HK-2 (cell line): Measurements from ENCODE around the gene ZMAT3.

ENCODE experiments used
- DNase-seq: peaks from one replicate; pipeline ENCODE4 v3.0.0-alpha.2; 2018; ENCODE audit not compliant: unreplicated experiment

ZMAT3 gene

DNA sequence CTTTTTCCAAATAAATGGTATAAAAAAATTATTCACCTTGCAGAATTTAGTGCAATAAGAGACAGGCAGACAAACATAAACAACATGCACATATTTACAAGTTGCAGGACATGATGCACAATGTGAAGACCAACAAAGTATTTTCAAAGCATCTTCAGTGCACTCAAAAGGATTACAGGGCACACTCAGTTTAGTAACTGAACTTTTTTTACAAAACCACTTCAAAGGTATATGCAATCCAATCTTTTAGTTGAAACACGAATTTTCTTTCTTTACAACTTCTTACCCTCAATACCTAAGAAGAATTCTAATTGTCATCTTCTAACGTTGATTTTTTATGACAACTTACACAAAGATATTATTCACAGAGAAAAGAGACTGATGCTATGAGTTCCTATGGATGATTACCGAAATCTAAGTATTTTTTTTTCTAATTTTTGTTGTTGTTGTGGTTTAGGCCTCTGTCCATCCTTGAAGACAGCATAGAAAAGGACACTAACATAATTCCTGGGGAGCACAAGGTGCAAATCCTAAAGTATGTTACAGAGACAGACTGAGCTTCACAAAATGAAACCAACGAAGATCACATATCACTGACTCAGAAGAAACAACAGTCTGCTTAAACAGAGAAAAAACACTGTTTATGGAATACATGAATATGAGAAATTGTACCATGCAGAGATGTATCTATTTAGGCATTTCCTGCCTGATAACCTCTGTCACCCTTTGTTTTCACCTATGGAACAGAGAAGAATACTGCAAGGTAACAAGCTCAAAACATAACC lies 50.3 kb downstream of the ZMAT3 start:
- no peak for DNase-seq

DNA sequence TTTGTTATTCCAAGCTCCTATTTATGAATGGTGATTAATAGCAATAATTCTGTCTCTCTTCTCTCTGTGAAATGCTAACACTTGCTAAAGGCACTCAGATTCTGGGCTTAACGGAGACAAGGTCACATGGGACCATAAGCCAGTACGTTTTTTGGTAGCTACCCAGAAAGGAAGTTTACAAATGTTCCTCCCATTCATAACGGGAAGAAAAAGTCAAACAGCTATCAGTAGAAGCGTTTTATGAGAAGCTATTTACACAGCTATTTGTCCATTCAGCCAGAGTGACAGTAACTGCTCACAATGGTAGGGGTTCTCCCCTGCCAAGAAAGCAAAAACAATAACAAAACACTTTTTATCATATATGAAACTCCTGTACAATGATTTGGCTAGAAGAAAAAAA lies 51.5 kb downstream of the ZMAT3 start:
- DNase-seq, result no peak

DNA sequence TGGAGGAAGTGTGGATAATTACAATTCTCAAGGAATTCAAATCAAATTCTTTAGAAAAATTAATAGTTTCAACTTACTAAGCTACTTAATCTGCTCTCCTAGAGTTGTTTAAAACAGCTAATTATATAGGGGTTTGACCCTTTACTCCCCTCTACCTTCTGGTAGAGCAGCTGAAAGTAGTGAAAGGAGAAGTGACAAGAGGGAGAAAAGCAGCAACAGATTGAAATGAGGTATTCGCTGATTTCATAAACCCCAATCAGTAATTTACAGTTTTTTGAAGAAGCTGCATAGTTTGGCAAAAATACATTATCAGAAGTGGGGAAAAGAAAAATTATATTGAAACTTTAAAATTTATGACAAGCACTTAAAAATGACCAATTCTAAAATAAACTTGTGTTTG lies 52.8 kb downstream of the ZMAT3 start:
- no peak for DNase-seq

DNA sequence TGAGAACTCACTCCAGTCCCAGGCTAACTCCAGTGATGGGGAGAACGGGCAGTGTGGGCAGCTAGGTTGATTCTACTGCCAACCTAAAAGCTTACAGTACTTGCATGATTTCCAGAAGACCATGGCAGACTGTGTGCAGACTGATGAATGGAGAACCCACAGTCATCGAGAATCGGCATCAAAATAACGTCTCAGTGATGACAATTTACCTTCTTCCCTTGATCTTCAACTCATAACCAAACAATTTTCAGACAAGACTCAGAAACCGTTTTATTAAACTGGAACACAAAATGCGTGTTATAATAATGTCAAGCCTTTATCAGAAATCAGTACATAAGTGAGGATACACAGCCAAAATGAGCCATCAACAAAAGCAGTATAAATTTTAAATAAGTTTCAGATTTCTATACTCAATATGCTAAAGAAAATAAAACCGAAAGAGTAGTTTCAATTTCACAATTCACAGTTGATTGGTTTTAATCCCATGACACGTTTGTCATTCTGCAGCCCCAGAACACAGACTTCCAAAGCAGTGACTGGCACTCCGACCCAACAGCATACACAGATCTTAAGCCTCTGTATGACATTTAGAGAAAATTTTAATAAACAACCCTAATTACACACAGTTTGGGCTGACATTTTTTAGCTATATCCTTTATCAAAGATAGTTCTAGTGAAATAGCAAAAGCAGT lies 54.5 kb downstream of the ZMAT3 start:
- no peak for DNase-seq

DNA sequence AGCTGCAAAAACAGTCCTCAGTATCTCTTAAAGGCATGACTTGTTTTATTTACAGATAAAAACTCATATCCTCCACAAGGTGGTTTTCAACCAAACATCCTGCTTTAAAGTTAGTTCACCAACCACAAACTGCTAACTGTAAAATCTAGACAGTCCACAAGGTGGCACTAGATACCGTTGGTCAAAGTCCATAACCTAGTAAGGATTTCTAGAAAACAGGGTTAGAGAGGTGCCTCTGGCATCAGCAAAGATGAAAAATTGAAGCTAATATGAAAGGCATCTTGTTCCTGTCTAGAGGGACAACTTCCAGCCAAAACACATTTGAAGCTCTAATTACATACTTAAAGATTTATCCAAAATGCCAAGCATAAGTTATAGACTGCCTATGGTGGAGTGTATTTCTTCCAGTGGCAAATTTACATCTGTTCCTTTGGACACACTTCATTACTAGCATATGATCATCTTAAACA lies 56.0 kb downstream of the ZMAT3 start:
- DNase-seq, result peak; percentile 27

DNA sequence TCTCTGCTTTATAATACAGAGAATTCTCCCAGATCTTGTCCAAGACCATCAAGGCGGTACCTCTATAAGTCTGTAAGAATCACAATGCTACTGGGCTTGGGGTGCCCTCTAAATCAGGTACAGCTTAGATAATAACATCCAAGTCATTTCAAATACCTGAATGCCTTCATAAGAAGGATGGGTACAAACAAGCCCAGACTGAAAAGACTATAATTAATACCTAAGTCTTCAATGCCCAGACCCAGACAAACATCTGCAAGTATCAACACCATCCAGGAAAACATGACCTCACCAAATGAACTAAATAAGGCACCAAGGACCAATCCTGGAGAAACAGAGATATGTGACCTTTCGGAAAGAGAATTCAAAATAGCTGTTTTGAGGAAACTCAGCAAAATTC lies 65.9 kb downstream of the ZMAT3 start:
- DNase-seq, result no peak

DNA sequence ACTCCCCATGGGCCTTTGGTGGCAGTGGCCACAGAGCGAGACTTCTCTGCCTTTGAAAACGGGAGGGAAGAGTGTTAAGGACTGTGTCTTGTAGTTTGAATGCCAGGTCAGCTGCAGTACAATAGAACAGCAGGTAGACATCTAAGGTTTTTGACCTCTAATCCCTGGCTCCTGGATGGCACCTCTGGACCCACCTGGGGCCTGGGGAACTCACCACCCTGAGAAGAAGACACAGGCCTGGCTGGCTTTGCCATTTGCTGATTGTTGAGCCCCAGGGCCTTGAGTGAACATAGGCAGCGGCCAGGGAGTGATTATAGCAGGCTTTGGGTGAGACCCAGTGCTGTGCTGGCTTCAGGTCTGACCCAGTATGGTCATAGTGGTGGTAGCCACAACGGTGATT lies 66.4 kb downstream of the ZMAT3 start:
- DNase-seq, result no peak

DNA sequence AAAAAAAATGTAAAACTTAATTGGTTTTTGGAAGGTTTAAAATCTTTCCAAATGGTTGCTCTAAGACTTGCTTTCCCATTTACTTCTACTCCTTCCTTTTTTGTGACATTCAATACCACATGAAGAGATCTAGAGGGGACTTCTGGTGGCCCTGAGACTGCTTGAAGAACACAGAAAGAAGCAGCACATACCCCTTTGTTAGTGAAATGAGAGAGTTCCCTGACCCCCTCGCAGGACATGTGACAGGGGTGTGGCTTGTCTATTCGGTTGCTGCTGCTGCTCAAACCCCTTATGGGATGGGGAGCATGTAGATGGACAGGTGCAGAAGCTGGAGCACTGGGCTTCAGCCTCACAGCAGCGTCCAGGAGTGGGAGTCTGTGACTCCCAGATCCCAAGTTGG lies 71.0 kb downstream of the ZMAT3 start:
- no peak for DNase-seq

DNA sequence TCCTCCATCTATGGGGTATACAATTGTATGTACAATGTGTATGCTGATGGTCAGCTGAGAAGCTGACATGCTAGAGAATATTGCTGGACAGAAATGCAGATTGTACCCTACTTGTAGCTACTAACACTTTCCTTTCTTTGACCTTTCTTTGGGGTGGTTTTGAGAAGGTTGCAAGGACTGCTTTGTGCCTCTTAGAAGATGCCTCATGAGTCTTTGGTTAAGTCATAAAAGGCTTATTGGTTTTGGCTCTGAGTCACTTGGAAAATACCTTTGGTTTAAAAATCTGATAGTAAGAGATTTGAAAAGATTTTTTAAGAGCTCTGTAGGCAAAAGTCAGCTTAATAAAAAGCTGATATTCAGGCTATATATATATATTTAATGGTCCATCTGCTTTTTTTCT lies 71.5 kb downstream of the ZMAT3 start:
- DNase-seq, result no peak

DNA sequence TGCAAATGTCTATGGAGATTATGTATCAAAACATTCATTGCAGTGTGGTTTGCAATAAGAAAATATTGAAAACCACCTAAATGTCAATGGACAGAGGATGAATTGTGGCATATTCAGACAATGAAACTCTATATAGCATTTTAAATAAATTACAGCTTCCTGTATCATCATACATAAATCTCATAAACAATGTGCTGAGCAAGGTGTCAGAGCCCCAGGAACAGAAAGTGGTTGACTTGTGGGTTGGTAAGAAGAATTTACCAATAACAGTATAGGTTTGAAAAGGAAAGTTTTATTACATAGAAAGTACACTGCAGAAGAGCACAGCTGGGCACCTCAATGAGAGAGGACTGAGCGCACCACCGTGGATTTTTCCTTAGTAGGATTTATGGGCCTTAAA lies 75.2 kb downstream of the ZMAT3 start:
- no peak for DNase-seq

DNA sequence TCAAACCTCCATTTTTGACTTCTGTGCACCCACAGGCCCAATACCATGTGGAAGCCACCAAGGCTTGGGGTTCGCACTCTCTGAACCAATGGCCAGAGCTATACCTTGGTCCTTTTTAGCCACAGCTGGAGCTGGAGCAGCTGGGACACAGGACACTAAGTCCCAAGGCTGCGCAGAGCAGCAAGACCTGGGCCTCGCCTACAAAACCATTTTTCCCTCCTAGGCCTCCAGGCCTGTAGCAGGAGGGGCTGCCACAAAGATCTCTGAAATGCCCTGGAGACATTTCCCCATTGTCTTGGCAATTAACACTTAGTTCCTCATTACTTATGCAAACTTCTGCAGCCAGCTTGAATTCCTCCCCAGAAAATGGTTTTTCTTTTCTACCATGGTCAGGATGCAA lies 81.3 kb downstream of the ZMAT3 start:
- DNase-seq, result no peak

DNA sequence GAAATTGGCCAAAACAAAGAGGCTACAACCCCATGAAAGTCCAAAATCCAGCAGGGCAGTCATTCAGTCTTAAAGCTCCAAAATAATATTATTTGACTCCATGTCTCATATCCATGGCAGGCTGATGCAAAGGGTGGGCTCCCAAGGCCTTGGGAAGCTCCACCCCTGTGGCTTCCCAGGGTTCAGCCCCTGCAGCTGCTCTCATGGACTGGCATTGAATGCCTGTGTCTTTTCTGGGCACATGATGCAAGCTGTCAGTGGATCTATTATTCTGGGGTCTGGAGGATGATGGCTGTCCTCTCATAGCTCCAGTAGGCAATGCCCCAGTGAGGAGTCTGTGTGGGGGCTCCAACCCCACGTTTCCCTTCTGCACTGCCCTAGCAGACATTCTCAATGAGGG lies 81.8 kb downstream of the ZMAT3 start:
- DNase-seq, result no peak

DNA sequence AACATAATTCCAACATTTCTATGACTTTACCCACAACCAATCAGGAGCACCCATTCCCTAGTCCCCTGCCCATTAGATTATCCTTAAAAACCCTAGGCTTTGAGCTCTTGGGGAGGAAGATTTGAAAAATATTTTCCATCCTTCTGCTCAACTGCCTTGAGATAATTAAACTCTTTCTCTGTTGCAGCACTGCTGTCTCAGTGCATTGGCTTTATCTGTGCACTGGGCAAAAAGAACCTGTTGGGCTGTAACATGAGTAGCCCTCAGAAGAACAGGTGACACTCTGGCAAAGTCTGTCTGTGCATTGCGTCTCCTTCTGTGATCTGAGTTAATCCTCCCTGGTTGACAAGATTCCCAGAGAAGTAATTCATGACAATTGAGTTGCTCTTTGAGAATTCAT lies 83.9 kb downstream of the ZMAT3 start:
- no peak for DNase-seq

DNA sequence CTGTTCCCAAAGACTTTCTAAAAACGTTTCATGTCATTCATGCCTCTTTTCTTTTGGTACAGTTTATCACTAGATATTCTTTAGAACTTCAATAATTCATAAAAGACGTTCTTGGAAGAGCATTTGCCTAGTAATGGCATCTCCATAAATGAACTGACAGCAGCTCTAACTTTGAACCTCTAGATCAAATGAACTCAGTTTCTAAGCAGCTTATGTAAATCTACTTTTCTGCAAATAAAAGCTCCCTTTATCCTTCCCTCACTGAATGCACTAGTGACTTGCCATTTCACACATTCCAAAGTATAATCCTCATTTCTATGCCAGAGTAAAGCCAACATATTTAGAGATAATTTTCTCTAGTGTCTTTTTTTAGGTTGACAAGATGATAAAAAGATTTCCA lies 85.2 kb downstream of the ZMAT3 start:
- no peak for DNase-seq

DNA sequence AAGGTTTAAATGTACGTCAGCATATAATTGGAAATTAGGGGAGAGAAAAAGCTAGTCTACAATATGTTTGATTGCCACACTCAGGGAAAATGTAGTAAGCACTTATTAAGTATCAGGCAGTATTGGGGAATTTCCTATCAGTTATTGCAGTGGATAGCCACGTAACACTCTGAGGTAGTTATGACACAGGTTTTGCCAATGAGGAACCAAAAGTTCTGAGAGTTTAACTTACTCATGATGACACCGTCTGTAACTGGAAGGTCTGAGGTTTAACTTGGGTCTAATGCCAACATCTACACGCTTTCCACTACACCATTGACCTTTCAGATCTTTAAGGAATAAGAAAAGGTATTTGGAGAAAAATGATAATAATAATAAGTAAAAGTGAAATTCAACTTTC lies 89.5 kb downstream of the ZMAT3 start:
- no peak for DNase-seq

DNA sequence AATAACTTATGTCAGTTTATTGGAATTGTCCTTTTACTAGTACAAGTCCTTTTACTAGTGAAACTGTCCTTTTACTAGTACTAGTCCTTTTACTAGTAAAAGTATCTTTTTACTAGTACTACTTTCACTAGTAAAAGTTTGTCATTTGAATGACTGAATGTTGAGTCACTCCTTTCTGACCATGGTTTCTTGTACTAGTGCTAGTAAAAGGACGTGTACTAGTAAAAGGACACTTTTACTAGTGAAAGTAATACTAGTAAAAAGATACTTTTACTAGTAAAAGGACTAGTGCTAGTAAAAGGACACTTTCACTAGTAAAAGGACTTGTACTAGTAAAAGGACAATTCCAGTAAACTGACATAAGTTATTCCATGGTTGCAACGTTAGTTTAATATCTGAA lies 96.3 kb downstream of the ZMAT3 start:
- no peak for DNase-seq

DNA sequence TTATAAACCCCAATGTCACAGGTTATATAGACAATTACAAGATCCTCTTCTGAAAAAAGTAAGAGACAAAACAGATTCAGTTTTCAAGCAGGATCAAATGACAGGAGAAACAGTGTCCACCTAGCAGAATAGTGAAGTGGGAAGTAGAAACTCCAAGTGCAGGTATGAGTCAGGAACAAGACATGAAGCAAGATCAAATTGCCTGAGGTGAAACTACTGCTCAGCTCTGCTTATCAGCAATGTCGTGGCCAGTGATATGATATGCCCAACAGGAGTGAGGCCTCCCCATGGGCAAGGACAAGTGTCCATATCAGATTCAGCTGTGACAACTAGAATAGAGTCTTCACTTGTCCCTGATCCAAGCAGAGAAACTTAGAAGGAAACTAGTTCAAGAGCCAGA lies 100.0 kb downstream of the ZMAT3 start:
- no peak for DNase-seq

DNA sequence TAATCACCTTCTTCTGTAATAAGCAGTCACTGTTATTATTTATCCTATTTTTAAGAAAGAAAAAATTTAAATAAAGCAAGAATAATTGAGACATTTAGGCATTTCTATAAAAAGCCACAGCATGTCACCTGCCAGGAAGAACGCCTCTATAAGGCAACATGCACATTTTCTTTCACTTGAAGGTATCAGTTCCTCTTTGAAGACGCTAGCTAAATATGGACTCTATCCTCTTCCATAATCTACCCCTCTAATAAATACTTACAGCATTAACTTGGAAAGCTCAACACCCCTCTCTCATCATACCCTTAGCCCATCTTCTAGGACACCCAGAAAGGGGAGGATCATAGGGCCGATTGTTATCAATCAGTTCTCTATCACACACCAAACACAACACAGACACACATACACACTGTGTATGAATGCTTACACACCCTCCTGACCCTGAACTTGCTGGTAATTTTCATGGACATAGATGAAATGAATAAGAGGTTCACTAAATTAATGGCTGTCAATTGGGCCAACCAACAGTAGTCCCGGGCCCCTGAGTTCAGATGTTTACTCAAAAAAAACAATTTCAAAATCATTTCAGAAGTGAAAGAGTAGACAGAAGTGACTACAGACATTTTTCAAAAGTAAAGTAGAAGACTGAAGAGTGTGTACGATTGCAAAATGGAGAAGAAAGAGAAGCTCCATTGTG lies 102.5 kb downstream of the ZMAT3 start:
- DNase-seq, result no peak
